Measurements from ENCODE around the gene IL36RN.

The IL36RN gene

DNA sequence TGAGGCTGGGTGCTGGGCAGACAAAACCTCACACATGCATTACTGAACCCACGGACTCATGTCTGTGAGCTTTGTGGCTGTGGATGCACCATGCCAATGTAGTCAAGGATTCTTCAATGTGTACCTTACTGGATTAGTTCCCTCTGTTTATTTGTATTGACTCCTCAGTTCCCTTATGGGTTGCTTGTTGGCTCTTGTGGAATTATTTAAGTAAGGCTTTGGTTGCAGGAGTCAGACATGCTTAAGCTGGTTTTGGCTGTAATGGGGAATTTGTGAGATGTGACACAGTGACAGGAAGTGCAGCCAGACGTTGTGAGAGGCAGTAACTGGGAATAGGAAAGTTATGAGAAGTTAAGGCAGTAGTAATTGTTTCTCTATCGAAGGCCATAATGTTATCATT, 54.8 kb downstream of the IL36RN start:
- TF ChIP-seq GATA2 (IDR thresholded peaks at IDR 0.05; ENCODE audit: low read depth, low read length) = no peak

Measured in SH-SY5Y (cell line).